Suprapubic skin (tissue), 4 donors: ENCODE data around the gene GK. TPM values are rescaled to one million over a fixed set of nuclear protein-coding genes. Genes with fewer than 3 reads are reported as not detected.
"Not testable (repeated sequence)": the region's sequence is repeated elsewhere in the genome, so short reads cannot be mapped to it uniquely, and the experiment has no call there.

Experiments used
- DNase-seq, 2 donors: peaks; one replicate each; pipeline ENCODE4 v3.0.0-alpha.2; 2019; ENCODE audit warnings: low spot score in 2 of 2
- H3K27ac ChIP-seq: fragments of 200-600 bp; sonication (generic); one replicate; pipeline ENCODE4 v1.5.1; 2019
- H3K27me3 ChIP-seq: fragments of 200-600 bp; sonication (generic); one replicate; pipeline ENCODE4 v1.5.1; 2019
- H3K36me3 ChIP-seq: fragments of 200-600 bp; sonication (generic); one replicate; pipeline ENCODE4 v1.5.1; 2019
- H3K4me1 ChIP-seq: fragments of 200-600 bp; sonication (generic); one replicate; pipeline ENCODE4 v1.5.1; 2019
- H3K4me3 ChIP-seq: fragments of 200-600 bp; sonication (generic); one replicate; pipeline ENCODE4 v1.5.1; 2019; ENCODE audit warnings: mild to moderate bottlenecking
- H3K9me3 ChIP-seq: fragments of 200-600 bp; sonication (generic); one replicate; pipeline ENCODE4 v1.5.1; 2019
- EP300 ChIP-seq: sonication (generic); formaldehyde crosslinking; IDR thresholded peaks from one replicate; pipeline ENCODE4 v1.6.1; 2017; ENCODE audit warnings: antibody characterized with exemption
- POLR2A ChIP-seq, 2 donors: fragments of 450-650 bp; IDR thresholded peaks; one replicate each; pipeline ENCODE4 v1.6.1; 2017; ENCODE audit warnings: antibody characterized with exemption in 2 of 2, mild to moderate bottlenecking in 2 of 2, moderate library complexity in 2 of 2
- POLR2AphosphoS5 ChIP-seq, 3 donors: sonication (generic); formaldehyde crosslinking; IDR thresholded peaks; one replicate each; pipeline ENCODE4 v1.6.1; 2017; ENCODE audit warnings: antibody characterized with exemption in 3 of 3
- WGBS: methylation state at CpG from one replicate; pipeline ENCODE4 v1.1.5; 2018; 5-methylcytosine and 5-hydroxymethylcytosine counted together
- total RNA-seq, 4 donors: library from RNA; depleted of rRNA; stranded (reverse); fragments of >200 nt; gene quantifications; one replicate each; pipeline ENCODE4 v1.1.0, GENCODE V29; 2016
- TF ChIP-seq, protein P1 (sequence below), 2 donors: fragments of 200-600 bp in 1 of 2; fragments of 450-650 bp in 1 of 2; sonication (generic) in 1 of 2; IDR thresholded peaks; one replicate each; pipeline ENCODE4 v1.5.1; 2016 to 2019; ENCODE audit warnings: antibody characterized with exemption in 2 of 2, mild to moderate bottlenecking in 1 of 2, moderate library complexity in 1 of 2

GK gene
- total RNA-seq, 4 donors from 2014 or later, result 6.2 to 10.1 (median 8.8) TPM

DNA sequence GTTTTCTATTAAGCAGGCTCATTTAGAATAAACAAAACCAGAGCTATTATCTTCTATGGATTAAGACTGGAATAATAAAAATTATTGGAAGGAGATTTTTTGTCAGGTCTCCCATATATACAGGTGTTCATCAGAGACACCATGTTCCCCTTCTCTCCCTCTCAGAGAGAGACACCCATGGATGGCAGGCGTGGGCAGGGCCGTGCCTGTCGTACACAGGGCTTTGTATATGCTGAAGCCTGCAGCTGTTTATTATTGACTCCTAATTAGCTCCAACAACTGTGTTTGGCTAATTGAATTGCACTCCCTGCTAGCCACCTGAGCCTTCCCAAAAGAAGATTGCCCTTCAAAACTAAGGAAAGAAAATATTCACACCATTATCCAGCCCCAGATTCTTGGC lies 81.6 kb downstream of the GK start:
- Histone ChIP-seq H3K27ac (no peak overlapping the region), H3K27me3 (no peaks in the 10 kb centered on the region), H3K4me3 (no peak overlapping the region), H3K4me1 (no peaks in the 10 kb centered on the region), H3K9me3 (no peaks in the 10 kb centered on the region), H3K36me3 (no peaks in the 10 kb centered on the region)
- 57% methylated on average over 3 of the region's 3 CpGs for WGBS
- no peak for TF ChIP-seq POLR2A (IDR thresholded peaks at IDR 0.05)
- TF ChIP-seq, protein P1, sequence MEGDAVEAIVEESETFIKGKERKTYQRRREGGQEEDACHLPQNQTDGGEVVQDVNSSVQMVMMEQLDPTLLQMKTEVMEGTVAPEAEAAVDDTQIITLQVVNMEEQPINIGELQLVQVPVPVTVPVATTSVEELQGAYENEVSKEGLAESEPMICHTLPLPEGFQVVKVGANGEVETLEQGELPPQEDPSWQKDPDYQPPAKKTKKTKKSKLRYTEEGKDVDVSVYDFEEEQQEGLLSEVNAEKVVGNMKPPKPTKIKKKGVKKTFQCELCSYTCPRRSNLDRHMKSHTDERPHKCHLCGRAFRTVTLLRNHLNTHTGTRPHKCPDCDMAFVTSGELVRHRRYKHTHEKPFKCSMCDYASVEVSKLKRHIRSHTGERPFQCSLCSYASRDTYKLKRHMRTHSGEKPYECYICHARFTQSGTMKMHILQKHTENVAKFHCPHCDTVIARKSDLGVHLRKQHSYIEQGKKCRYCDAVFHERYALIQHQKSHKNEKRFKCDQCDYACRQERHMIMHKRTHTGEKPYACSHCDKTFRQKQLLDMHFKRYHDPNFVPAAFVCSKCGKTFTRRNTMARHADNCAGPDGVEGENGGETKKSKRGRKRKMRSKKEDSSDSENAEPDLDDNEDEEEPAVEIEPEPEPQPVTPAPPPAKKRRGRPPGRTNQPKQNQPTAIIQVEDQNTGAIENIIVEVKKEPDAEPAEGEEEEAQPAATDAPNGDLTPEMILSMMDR (IDR thresholded peaks at IDR 0.05), result no peak
- DNase-seq, result no peak

DNA sequence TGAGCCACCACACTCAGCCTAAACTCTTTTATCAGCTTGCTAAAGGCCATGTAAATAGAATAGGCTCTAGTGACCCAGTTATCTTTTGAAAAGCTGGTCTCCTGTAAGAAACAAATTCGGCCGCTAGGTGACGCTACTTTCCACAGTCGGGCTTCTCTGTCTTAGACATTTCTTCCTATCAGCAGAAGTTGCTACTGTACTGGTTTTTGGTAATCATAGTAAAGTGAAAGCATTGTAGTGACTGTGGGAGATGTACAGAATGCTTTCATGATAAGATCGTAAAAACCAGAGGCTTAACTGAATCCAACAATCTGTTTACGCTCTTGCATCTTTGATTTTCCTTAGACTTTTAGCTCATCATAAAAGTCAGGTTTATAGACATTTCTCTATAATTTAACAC lies 82.6 kb downstream of the GK start:
- H3K27me3 ChIP-seq, result no peaks in the 10 kb centered on the region
- WGBS, result 14% methylated on average over 6 of the region's 6 CpGs
- H3K36me3 ChIP-seq, result no peaks in the 10 kb centered on the region
- DNase-seq, result no peak
- H3K4me3 ChIP-seq, result no peak overlapping the region
- TF ChIP-seq, protein P1 (IDR thresholded peaks at IDR 0.05), result peak; percentile 26 to 35
- no peak for TF ChIP-seq POLR2AphosphoS5 (IDR thresholded peaks at IDR 0.05)
- no peaks in the 10 kb centered on the region for H3K4me1 ChIP-seq
- no peaks in the 10 kb centered on the region for H3K9me3 ChIP-seq
- no peak overlapping the region for H3K27ac ChIP-seq

DNA sequence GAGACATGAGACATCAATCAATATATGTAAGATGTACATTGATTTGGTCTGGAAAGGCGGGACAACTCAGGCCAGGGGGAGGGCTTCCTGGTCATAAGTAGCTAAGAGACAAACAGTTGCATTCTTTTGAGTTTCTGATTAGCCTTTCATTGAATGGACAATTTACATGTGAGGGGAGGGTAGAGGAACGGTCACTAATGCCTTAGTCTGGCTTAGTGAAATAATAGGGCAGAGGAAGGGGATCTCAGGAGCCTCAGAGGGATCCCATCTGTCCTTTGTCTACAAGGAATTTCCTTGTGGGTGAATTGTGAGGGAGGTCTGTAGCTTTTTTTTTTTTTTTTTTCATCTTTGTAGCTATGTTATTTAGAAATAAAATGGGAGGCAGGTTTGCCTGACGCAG lies 88.3 kb downstream of the GK start:
- H3K27ac ChIP-seq, result no peak overlapping the region
- DNase-seq, result no peak
- TF ChIP-seq EP300 (no peak), POLR2A (IDR thresholded peaks at IDR 0.05) (no peak), POLR2AphosphoS5 (IDR thresholded peaks at IDR 0.05) (no peak)
- TF ChIP-seq, protein P1 (IDR thresholded peaks at IDR 0.05), result no peak
- H3K36me3 ChIP-seq, result no peaks in the 10 kb centered on the region
- H3K27me3 ChIP-seq, result no peaks in the 10 kb centered on the region
- H3K4me3 ChIP-seq, result no peak overlapping the region
- no peaks in the 10 kb centered on the region for H3K9me3 ChIP-seq
- WGBS, result 54% methylated on average over 3 of the region's 3 CpGs
- no peaks in the 10 kb centered on the region for H3K4me1 ChIP-seq

DNA sequence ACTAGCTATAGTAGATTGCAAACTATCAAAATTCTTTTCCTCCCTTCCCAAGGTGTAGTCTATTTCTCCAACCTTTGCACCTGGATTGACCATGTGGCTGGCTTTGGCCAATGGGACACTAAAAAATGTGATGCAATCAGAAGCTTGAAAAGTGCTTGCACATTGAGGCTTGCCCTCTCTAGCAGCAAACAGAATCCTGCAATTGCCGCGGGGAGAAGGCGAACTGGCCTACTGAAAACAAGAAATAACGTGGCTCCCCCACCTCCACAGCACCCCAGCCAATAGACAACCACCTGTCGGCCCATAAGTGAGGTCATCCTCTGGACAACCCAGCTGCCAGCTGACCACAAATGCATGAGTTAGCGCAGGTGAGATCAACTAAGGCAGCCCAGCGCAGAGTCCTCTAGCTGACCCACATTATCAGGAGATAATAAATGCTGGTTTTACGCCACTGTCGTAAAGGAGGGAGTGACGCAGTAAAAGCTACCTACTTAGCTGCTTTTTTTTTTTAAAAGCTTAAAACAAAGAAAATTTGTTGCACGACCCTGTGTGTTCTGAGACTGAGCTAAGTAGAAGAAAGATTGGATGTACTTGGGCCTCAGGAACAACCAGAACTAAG lies 95.2 kb downstream of the GK start:
- H3K4me3 ChIP-seq, result no peak overlapping the region
- WGBS, result 76% methylated on average over 11 of the region's 11 CpGs
- no peak overlapping the region for H3K27ac ChIP-seq
- no peaks in the 10 kb centered on the region for H3K36me3 ChIP-seq
- no peak for DNase-seq
- no peaks in the 10 kb centered on the region for H3K27me3 ChIP-seq
- no peaks in the 10 kb centered on the region for H3K9me3 ChIP-seq
- no peaks in the 10 kb centered on the region for H3K4me1 ChIP-seq
- TF ChIP-seq, protein P1 (IDR thresholded peaks at IDR 0.05), result no peak
- TF ChIP-seq POLR2AphosphoS5 (IDR thresholded peaks at IDR 0.05) (no peak), EP300 (no peak), POLR2A (IDR thresholded peaks at IDR 0.05) (no peak)

DNA sequence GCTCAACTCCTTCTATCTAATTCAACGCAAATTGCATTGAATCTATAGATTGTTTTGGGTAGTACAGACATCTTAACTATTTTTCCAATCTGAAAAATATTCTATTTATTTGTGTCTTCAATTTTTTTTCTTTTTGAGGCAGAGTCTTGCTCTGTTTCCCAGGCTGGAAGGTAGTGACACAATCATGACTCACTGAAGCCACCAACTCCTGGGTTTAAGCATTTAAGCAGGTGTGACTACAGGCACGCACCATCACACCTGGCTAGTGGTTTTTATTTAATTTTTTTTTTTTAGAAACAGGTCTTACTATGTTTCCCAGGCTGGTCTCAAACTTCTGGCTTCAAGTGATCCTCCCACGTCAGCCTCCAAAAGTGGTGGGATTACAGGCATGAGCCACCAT lies 98.3 kb downstream of the GK start:
- Histone ChIP-seq H3K27me3 (no peaks in the 10 kb centered on the region), H3K9me3 (no peaks in the 10 kb centered on the region), H3K27ac (no peak overlapping the region), H3K4me3 (no peak overlapping the region), H3K36me3 (no peaks in the 10 kb centered on the region), H3K4me1 (no peaks in the 10 kb centered on the region)
- no peak for DNase-seq
- WGBS, result 80% methylated on average over 3 of the region's 3 CpGs
- no peak for TF ChIP-seq EP300

DNA sequence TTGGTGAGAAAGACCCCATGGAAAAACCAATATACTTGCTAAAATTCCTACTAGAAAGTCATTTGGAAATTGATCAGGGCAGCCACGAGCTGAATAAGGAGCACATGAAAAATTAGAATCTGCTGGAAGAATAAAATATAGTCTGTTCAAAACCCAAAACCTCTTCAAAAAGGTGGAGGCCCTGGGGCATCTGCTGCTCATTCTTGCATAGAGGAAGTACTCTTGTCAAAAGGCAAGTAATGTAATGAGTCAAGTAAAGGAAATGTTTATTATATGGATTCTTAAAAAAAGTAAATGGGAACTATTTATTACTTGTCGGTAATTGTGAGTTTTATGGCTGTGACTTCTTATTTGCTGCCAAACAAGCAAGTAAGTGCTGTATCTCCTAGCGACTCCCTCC lies 109.5 kb downstream of the GK start:
- DNase-seq, result no peak
- Histone ChIP-seq H3K4me1 (no peaks in the 10 kb centered on the region), H3K27ac (no peak overlapping the region), H3K27me3 (no peaks in the 10 kb centered on the region), H3K36me3 (no peaks in the 10 kb centered on the region), H3K9me3 (no peaks in the 10 kb centered on the region), H3K4me3 (no peak overlapping the region)
- WGBS, result 38% methylated on average over 3 of the region's 3 CpGs
- no peak for TF ChIP-seq POLR2A (IDR thresholded peaks at IDR 0.05)
- no peak for TF ChIP-seq EP300
- TF ChIP-seq, protein P1 (IDR thresholded peaks at IDR 0.05), result no peak
- TF ChIP-seq POLR2AphosphoS5 (IDR thresholded peaks at IDR 0.05), result no peak

DNA sequence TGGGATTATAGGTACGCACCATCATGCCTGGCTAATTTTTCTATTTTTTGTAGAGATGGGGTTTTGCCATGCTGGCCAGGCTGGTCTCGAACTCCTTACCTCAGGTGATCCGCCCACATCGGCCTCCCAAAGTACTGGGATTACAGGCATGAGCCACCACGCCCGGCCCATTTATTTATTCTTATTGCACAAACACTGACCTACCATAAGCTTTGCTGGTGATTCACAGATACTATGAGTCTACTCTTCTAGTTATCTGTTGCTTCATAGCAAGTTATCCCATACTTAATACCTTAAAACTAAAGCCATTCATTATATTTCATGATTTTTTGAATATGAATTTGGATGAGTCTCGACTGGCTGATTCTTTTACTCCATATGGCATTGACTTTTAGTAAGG lies 120.5 kb downstream of the GK start:
- 88% methylated on average over 7 of the region's 7 CpGs for WGBS
- not testable (repeated sequence) for H3K36me3 ChIP-seq, DNase-seq, H3K9me3 ChIP-seq, H3K4me1 ChIP-seq, H3K4me3 ChIP-seq, H3K27ac ChIP-seq, H3K27me3 ChIP-seq
